ENCODE data around the gene LRP11.

- TF ChIP-seq CTCF (IDR thresholded peaks at IDR 0.05; ENCODE audit: low read length) (no peak), EZH2 (IDR thresholded peaks at IDR 0.05; ENCODE audit: borderline replicate concordance, low read length) (no peak)
Measured at GRCh38 chr6:149854532-149854931, 9.6 kb downstream of the LRP11 start.

Measured in OCI-LY1 (cell line).